Endothelial cell of umbilical vein (primary cell): ENCODE results near the gene USP48. TPM values are rescaled to one million over a fixed set of nuclear protein-coding genes. Genes with fewer than 3 reads are reported as not detected.

Experiments used
- BruUV-seq: library from RNA; stranded (reverse); fragments of 400-500 nt; replicated peaks from 2 replicates; lab custom pipeline; 2021; lab: Mats Ljungman, UMichigan
- CTCF ChIA-PET: fragments of 300-600, 350-600 bp; sonication (Branson Sonifier 250); formaldehyde crosslinking; loops from one replicate; lab custom pipeline; 2021; ENCODE audit warnings: antibody characterized with exemption, inconsistent platforms; lab: Charles Lee
- POLR2A ChIA-PET: fragments of 300-600, 350-600 bp; sonication (Branson Sonifier 250); formaldehyde crosslinking; loops from one replicate; lab custom pipeline; 2021; ENCODE audit warnings: antibody characterized with exemption, inconsistent platforms; lab: Charles Lee
- DNase-seq: peaks from one replicate; pipeline ENCODE4 v3.0.0-alpha.2; 2011; ENCODE audit warnings: low read depth, low spot score
- FAIRE-seq: peaks from 2 replicates; lab custom pipeline; 2011; peaks lifted over from hg19 to GRCh38; lab: Jason Lieb, UNC
- H2AFZ ChIP-seq: 2 replicates; pipeline ENCODE4 v1.6.0; 2012; ENCODE audit warnings: low read depth, low read length, control low read depth, inconsistent platforms
- H3K27ac ChIP-seq: 2 replicates; pipeline ENCODE4 v1.5.1; 2011; ENCODE audit warnings: low read depth, mild to moderate bottlenecking, control low read depth, low read length, moderate library complexity; ENCODE audit not compliant: insufficient read depth
- H3K27me3 ChIP-seq, 2 experiments: 2 replicates each; pipeline versions ENCODE4 v1.6.0 to v1.6.1; 2011; ENCODE audit warnings: low read length in 2 of 2, mixed read lengths in 1 of 2; ENCODE audit not compliant: control insufficient read depth in 2 of 2, insufficient read depth in 2 of 2
- H3K36me3 ChIP-seq, 2 experiments: 2 replicates in 1 of 2; 3 replicates in 1 of 2; pipeline ENCODE4 v1.5.1; 2011; ENCODE audit warnings: low read length in 2 of 2, mild to moderate bottlenecking in 1 of 2, moderate library complexity in 1 of 2; ENCODE audit not compliant: control insufficient read depth in 2 of 2, insufficient read depth in 2 of 2; ENCODE audit errors: extremely low read depth in 1 of 2
- H3K4me1 ChIP-seq: 3 replicates; pipeline ENCODE4 v1.5.1; 2011; ENCODE audit warnings: mild to moderate bottlenecking, low read length; ENCODE audit not compliant: control insufficient read depth, insufficient read depth; ENCODE audit errors: extremely low read depth
- H3K4me2 ChIP-seq: 2 replicates; pipeline ENCODE4 v1.6.1; 2011; ENCODE audit warnings: low read length, control low read depth, mixed read lengths; ENCODE audit not compliant: insufficient read depth
- H3K4me3 ChIP-seq, 3 experiments: fragments of 200-600 bp in 1 of 3; sonication (generic), shearing (Covaris generic) in 1 of 3; replicated peaks in 1 of 3; 2 replicates each; pipeline ENCODE4 v1.5.1; 2011 to 2016; ENCODE audit warnings: control low read depth in 3 of 3, low read length in 3 of 3, mild to moderate bottlenecking in 2 of 3, inconsistent platforms in 1 of 3, low read depth in 1 of 3, moderate library complexity in 1 of 3; ENCODE audit not compliant: insufficient read depth in 1 of 3
- H3K79me2 ChIP-seq: 2 replicates; pipeline ENCODE4 v1.6.0; 2012; ENCODE audit warnings: low read length, inconsistent platforms; ENCODE audit not compliant: control insufficient read depth, insufficient read depth
- H3K9ac ChIP-seq: replicated peaks from 2 replicates; pipeline ENCODE3; 2011; ENCODE audit warnings: low read length, control low read depth; ENCODE audit not compliant: insufficient read depth; ENCODE audit errors: extremely low read depth
- H3K9me1 ChIP-seq: replicated peaks from 3 replicates; pipeline ENCODE4 v1.6.0; 2011; ENCODE audit warnings: mild to moderate bottlenecking, low read length; ENCODE audit not compliant: control insufficient read depth, insufficient read depth; ENCODE audit errors: extremely low read depth
- H3K9me3 ChIP-seq: replicated peaks from 2 replicates; pipeline ENCODE4 v1.5.1; 2012; ENCODE audit warnings: low read length, inconsistent platforms; ENCODE audit not compliant: control insufficient read depth, insufficient read depth
- H4K20me1 ChIP-seq: replicated peaks from 2 replicates; pipeline ENCODE3; 2011; ENCODE audit warnings: mild to moderate bottlenecking, low read length; ENCODE audit not compliant: control insufficient read depth, insufficient read depth; ENCODE audit errors: extremely low read depth
- EZH2 ChIP-seq: IDR thresholded peaks from 2 replicates; pipeline ENCODE4 v1.6.1; 2012; ENCODE audit warnings: borderline replicate concordance, low read depth, mild to moderate bottlenecking, moderate library complexity, low read length, inconsistent platforms; ENCODE audit not compliant: severe bottlenecking
- FOS ChIP-seq: IDR thresholded peaks from 2 replicates; pipeline ENCODE4 v1.6.1; 2011; ENCODE audit warnings: mild to moderate bottlenecking, low read length, moderate library complexity, borderline replicate concordance; ENCODE audit not compliant: insufficient read depth
- GATA2 ChIP-seq: IDR thresholded peaks from 2 replicates; pipeline ENCODE4 v1.7.0; 2011; ENCODE audit warnings: low read depth, mild to moderate bottlenecking, moderate library complexity, mixed read lengths, low read length; ENCODE audit not compliant: insufficient read length, insufficient read depth
- POLR2A ChIP-seq: IDR thresholded peaks from 2 replicates; pipeline ENCODE4 v1.6.1; 2012; ENCODE audit warnings: low read depth, mild to moderate bottlenecking, control low read depth, low read length
- POLR2AphosphoS5 ChIP-seq: IDR thresholded peaks from 2 replicates; pipeline ENCODE4 v1.6.1; 2012; ENCODE audit warnings: low read depth, mild to moderate bottlenecking, control low read depth, low read length, moderate library complexity; ENCODE audit not compliant: insufficient read depth
- dilution Hi-C: fragments of 300-500 bp; cut with MboI; formaldehyde crosslinking; loops from one replicate; pipeline ENCODE4 v1.15.0; 2019; ENCODE audit warnings: low sequenced_read_pairs; ENCODE audit not compliant: extremely low pct_ligation_motif_present
- intact Hi-C: fragments of 100-400 bp; cut with micrococcal nuclease; formaldehyde crosslinking; loops from one replicate; pipeline ENCODE4 v1.10.0; 2022
- polyA plus RNA-seq, 4 experiments: library from polyadenylated mRNA; depleted of rRNA in 3 of 4; stranded (reverse) in 3 of 4; unstranded in 1 of 4; fragments of >200 nt; gene quantifications; 2 replicates each; pipeline versions ENCODE4 v1.2.1 to v1.2.3, GENCODE V29; 2011 to 2012; ENCODE audit warnings: missing spikeins in 1 of 4
- total RNA-seq: library from RNA; stranded (reverse); gene quantifications from 2 replicates; pipeline ENCODE4 v1.2.3, GENCODE V29; 2021
- TF ChIP-seq, protein P1 (sequence below), 2 donors: IDR thresholded peaks; 1 replicate in 1 of 2; 2 replicates in 1 of 2; pipeline ENCODE4 v1.5.1; 2011; ENCODE audit warnings: low read length in 2 of 2, mild to moderate bottlenecking in 2 of 2, moderate library complexity in 2 of 2, control low read depth in 1 of 2, inconsistent platforms in 1 of 2, low read depth in 1 of 2; ENCODE audit not compliant: insufficient read depth in 1 of 2; ENCODE audit errors: extremely low read depth in 1 of 2

USP48 gene
- total and polyA plus RNA-seq, 2 donors (not counting 3 experiments of a cell fraction or from before 2014, with no cell fraction given): 27.2 to 149 TPM

DNA sequence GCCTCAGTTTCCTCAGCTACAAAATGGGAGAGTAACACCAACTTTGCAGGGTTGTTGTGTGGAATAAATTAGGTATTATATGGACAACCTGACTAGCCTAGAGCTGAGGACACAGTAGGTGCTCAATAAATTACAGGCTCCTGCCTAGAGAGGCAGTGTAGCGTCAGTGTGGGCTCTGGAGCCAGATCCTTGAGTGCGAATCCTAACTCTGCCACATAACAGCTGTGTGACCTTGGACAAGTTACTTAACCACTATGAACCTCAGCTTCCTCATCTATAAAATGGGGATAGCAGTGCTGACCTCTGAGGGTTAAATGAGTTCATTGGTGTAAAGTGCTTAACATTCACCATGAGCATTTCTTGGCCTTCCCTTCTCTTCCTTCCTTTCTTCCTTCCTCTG is 146.9 kb downstream of the USP48 start:
- peaks cover 0 to 3% of the 10 kb centered on the region in 2 experiments for H3K27me3 ChIP-seq
- no peak overlapping the region for H3K4me3 ChIP-seq
- POLR2A ChIA-PET: no interaction called here
- dilution Hi-C loops (no loop called here), intact Hi-C loops (no loop called here)
- no peak overlapping the region for H3K9ac ChIP-seq
- no peaks in the 10 kb centered on the region for H3K9me1 ChIP-seq
- CTCF ChIA-PET: no interaction called here
- no peaks in the 10 kb centered on the region for H3K9me3 ChIP-seq
- H2AFZ ChIP-seq: no peak overlapping the region
- H3K36me3 ChIP-seq: no peaks in the 10 kb centered on the region
- no peaks in the 10 kb centered on the region for H3K4me1 ChIP-seq
- DNase-seq (no peak), FAIRE-seq (no peak)
- TF ChIP-seq, protein P1, sequence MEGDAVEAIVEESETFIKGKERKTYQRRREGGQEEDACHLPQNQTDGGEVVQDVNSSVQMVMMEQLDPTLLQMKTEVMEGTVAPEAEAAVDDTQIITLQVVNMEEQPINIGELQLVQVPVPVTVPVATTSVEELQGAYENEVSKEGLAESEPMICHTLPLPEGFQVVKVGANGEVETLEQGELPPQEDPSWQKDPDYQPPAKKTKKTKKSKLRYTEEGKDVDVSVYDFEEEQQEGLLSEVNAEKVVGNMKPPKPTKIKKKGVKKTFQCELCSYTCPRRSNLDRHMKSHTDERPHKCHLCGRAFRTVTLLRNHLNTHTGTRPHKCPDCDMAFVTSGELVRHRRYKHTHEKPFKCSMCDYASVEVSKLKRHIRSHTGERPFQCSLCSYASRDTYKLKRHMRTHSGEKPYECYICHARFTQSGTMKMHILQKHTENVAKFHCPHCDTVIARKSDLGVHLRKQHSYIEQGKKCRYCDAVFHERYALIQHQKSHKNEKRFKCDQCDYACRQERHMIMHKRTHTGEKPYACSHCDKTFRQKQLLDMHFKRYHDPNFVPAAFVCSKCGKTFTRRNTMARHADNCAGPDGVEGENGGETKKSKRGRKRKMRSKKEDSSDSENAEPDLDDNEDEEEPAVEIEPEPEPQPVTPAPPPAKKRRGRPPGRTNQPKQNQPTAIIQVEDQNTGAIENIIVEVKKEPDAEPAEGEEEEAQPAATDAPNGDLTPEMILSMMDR (IDR thresholded peaks at IDR 0.05; ENCODE audit: extremely low read depth in 1 of 2, insufficient read depth in 1 of 2, low read depth in 1 of 2, low read length in 2 of 2): no peak
- no peaks in the 10 kb centered on the region for H4K20me1 ChIP-seq
- no TSS peak for BruUV-seq
- no peak overlapping the region for H3K4me2 ChIP-seq
- H3K79me2 ChIP-seq: no peaks in the 10 kb centered on the region
- H3K27ac ChIP-seq: no peak overlapping the region

DNA sequence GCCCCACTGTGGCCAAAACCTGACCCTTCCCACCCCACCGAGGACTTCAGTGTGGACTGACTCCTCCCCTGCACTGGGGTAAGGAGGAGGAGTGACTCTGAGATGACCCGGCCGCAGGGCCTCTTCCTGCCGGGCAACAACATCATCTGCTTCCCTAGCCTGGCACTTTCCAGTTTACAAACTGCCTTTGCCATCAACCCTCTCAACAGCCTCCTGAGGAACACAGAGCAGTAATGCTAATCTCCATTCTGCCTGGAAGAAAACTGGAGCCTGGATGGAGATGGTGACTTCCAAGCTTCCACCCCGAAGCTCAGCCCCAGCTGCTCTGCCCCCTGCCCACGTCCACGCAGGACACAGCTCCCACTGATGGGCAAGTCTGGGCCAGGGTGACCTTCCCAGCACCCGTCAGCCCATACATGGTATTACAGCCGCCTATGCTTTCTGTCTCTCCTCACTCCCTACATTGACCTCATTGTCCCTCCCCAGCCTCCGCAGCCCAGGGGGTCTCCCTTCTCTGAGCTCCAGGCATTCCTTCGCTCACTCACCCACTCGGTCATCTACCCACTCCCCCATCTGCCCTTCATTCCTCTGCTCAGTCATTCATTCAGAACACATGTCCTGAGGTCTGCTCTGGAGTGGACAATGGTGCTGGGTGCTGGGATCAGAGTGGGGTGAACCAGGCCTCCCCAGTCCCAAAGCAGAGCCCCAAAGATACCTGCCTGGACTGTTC is 148.0 kb downstream of the USP48 start:
- dilution Hi-C loops: no loop called here
- no peak overlapping the region for H3K4me2 ChIP-seq
- no peak overlapping the region for H2AFZ ChIP-seq
- intact Hi-C loops: no loop called here
- no peaks in the 10 kb centered on the region for H3K79me2 ChIP-seq
- DNase-seq (no peak), FAIRE-seq (no peak)
- no TSS peak for BruUV-seq
- H3K9me3 ChIP-seq: no peaks in the 10 kb centered on the region
- H3K36me3 ChIP-seq: no peaks in the 10 kb centered on the region
- ChIA-PET POLR2A (no interaction called here), CTCF (no interaction called here)
- H3K27me3 ChIP-seq: peaks cover 0 to 3% of the 10 kb centered on the region in 2 experiments
- no peak overlapping the region for H3K9ac ChIP-seq
- no peaks in the 10 kb centered on the region for H3K4me1 ChIP-seq
- H3K27ac ChIP-seq: no peak overlapping the region
- H3K4me3 ChIP-seq: no peak overlapping the region
- H3K9me1 ChIP-seq: no peaks in the 10 kb centered on the region
- TF ChIP-seq FOS (no peak), POLR2AphosphoS5 (no peak), POLR2A (no peak), GATA2 (no peak), EZH2 (no peak)
- H4K20me1 ChIP-seq: no peaks in the 10 kb centered on the region
